Endothelial cell of umbilical vein (primary cell): ENCODE measurements around the gene HDAC4. TPM values are rescaled to one million over a fixed set of nuclear protein-coding genes. Genes with fewer than 3 reads are reported as not detected.

Experiments
- BruUV-seq: library from RNA; stranded (reverse); fragments of 400-500 nt; replicated peaks from 2 replicates; lab custom pipeline; 2021; lab: Mats Ljungman, UMichigan
- CTCF ChIA-PET: fragments of 300-600, 350-600 bp; sonication (Branson Sonifier 250); formaldehyde crosslinking; loops from one replicate; lab custom pipeline; 2021; ENCODE audit warnings: antibody characterized with exemption, inconsistent platforms; lab: Charles Lee
- POLR2A ChIA-PET: fragments of 300-600, 350-600 bp; sonication (Branson Sonifier 250); formaldehyde crosslinking; loops from one replicate; lab custom pipeline; 2021; ENCODE audit warnings: antibody characterized with exemption, inconsistent platforms; lab: Charles Lee
- DNase-seq: peaks from one replicate; pipeline ENCODE4 v3.0.0-alpha.2; 2011; ENCODE audit warnings: low read depth, low spot score
- FAIRE-seq: peaks from 2 replicates; lab custom pipeline; 2011; peaks lifted over from hg19 to GRCh38; lab: Jason Lieb, UNC
- H2AFZ ChIP-seq: 2 replicates; pipeline ENCODE4 v1.6.0; 2012; ENCODE audit warnings: low read depth, low read length, control low read depth, inconsistent platforms
- H3K27ac ChIP-seq: 2 replicates; pipeline ENCODE4 v1.5.1; 2011; ENCODE audit warnings: low read depth, mild to moderate bottlenecking, control low read depth, low read length, moderate library complexity; ENCODE audit not compliant: insufficient read depth
- H3K27me3 ChIP-seq, 2 experiments: 2 replicates each; pipeline versions ENCODE4 v1.6.0 to v1.6.1; 2011; ENCODE audit warnings: low read length in 2 of 2, mixed read lengths in 1 of 2; ENCODE audit not compliant: control insufficient read depth in 2 of 2, insufficient read depth in 2 of 2
- H3K36me3 ChIP-seq, 2 experiments: 2 replicates in 1 of 2; 3 replicates in 1 of 2; pipeline ENCODE4 v1.5.1; 2011; ENCODE audit warnings: low read length in 2 of 2, mild to moderate bottlenecking in 1 of 2, moderate library complexity in 1 of 2; ENCODE audit not compliant: control insufficient read depth in 2 of 2, insufficient read depth in 2 of 2; ENCODE audit errors: extremely low read depth in 1 of 2
- H3K4me1 ChIP-seq: 3 replicates; pipeline ENCODE4 v1.5.1; 2011; ENCODE audit warnings: mild to moderate bottlenecking, low read length; ENCODE audit not compliant: control insufficient read depth, insufficient read depth; ENCODE audit errors: extremely low read depth
- H3K4me2 ChIP-seq: 2 replicates; pipeline ENCODE4 v1.6.1; 2011; ENCODE audit warnings: low read length, control low read depth, mixed read lengths; ENCODE audit not compliant: insufficient read depth
- H3K4me3 ChIP-seq, 3 experiments: fragments of 200-600 bp in 1 of 3; sonication (generic), shearing (Covaris generic) in 1 of 3; replicated peaks in 1 of 3; 2 replicates each; pipeline ENCODE4 v1.5.1; 2011 to 2016; ENCODE audit warnings: control low read depth in 3 of 3, low read length in 3 of 3, mild to moderate bottlenecking in 2 of 3, inconsistent platforms in 1 of 3, low read depth in 1 of 3, moderate library complexity in 1 of 3; ENCODE audit not compliant: insufficient read depth in 1 of 3
- H3K79me2 ChIP-seq: 2 replicates; pipeline ENCODE4 v1.6.0; 2012; ENCODE audit warnings: low read length, inconsistent platforms; ENCODE audit not compliant: control insufficient read depth, insufficient read depth
- H3K9ac ChIP-seq: replicated peaks from 2 replicates; pipeline ENCODE3; 2011; ENCODE audit warnings: low read length, control low read depth; ENCODE audit not compliant: insufficient read depth; ENCODE audit errors: extremely low read depth
- H3K9me1 ChIP-seq: replicated peaks from 3 replicates; pipeline ENCODE4 v1.6.0; 2011; ENCODE audit warnings: mild to moderate bottlenecking, low read length; ENCODE audit not compliant: control insufficient read depth, insufficient read depth; ENCODE audit errors: extremely low read depth
- H3K9me3 ChIP-seq: replicated peaks from 2 replicates; pipeline ENCODE4 v1.5.1; 2012; ENCODE audit warnings: low read length, inconsistent platforms; ENCODE audit not compliant: control insufficient read depth, insufficient read depth
- H4K20me1 ChIP-seq: replicated peaks from 2 replicates; pipeline ENCODE3; 2011; ENCODE audit warnings: mild to moderate bottlenecking, low read length; ENCODE audit not compliant: control insufficient read depth, insufficient read depth; ENCODE audit errors: extremely low read depth
- EZH2 ChIP-seq: IDR thresholded peaks from 2 replicates; pipeline ENCODE4 v1.6.1; 2012; ENCODE audit warnings: borderline replicate concordance, low read depth, mild to moderate bottlenecking, moderate library complexity, low read length, inconsistent platforms; ENCODE audit not compliant: severe bottlenecking
- FOS ChIP-seq: IDR thresholded peaks from 2 replicates; pipeline ENCODE4 v1.6.1; 2011; ENCODE audit warnings: mild to moderate bottlenecking, low read length, moderate library complexity, borderline replicate concordance; ENCODE audit not compliant: insufficient read depth
- GATA2 ChIP-seq: IDR thresholded peaks from 2 replicates; pipeline ENCODE4 v1.7.0; 2011; ENCODE audit warnings: low read depth, mild to moderate bottlenecking, moderate library complexity, mixed read lengths, low read length; ENCODE audit not compliant: insufficient read length, insufficient read depth
- JUN ChIP-seq: IDR thresholded peaks from 2 replicates; pipeline ENCODE4 v1.6.1; 2011; ENCODE audit warnings: borderline replicate concordance, low read depth; ENCODE audit not compliant: insufficient read length, insufficient read depth
- MYC ChIP-seq: IDR thresholded peaks from one replicate; pipeline ENCODE4 v1.6.1; 2011; ENCODE audit warnings: mild to moderate bottlenecking, low read depth, low read length
- POLR2A ChIP-seq: IDR thresholded peaks from 2 replicates; pipeline ENCODE4 v1.6.1; 2012; ENCODE audit warnings: low read depth, mild to moderate bottlenecking, control low read depth, low read length
- POLR2AphosphoS5 ChIP-seq: IDR thresholded peaks from 2 replicates; pipeline ENCODE4 v1.6.1; 2012; ENCODE audit warnings: low read depth, mild to moderate bottlenecking, control low read depth, low read length, moderate library complexity; ENCODE audit not compliant: insufficient read depth
- dilution Hi-C: fragments of 300-500 bp; cut with MboI; formaldehyde crosslinking; loops from one replicate; pipeline ENCODE4 v1.15.0; 2019; ENCODE audit warnings: low sequenced_read_pairs; ENCODE audit not compliant: extremely low pct_ligation_motif_present
- intact Hi-C: fragments of 100-400 bp; cut with micrococcal nuclease; formaldehyde crosslinking; loops from one replicate; pipeline ENCODE4 v1.10.0; 2022
- polyA plus RNA-seq, 4 experiments: library from polyadenylated mRNA; depleted of rRNA in 3 of 4; stranded (reverse) in 3 of 4; unstranded in 1 of 4; fragments of >200 nt; gene quantifications; 2 replicates each; pipeline versions ENCODE4 v1.2.1 to v1.2.3, GENCODE V29; 2011 to 2012; ENCODE audit warnings: missing spikeins in 1 of 4
- total RNA-seq: library from RNA; stranded (reverse); gene quantifications from 2 replicates; pipeline ENCODE4 v1.2.3, GENCODE V29; 2021
- TF ChIP-seq, protein P1 (sequence below): IDR thresholded peaks from 2 replicates; pipeline ENCODE4 v1.6.1; 2011; ENCODE audit not compliant: insufficient read depth, insufficient read length
- TF ChIP-seq, protein P2 (sequence below), 2 donors: IDR thresholded peaks; 1 replicate in 1 of 2; 2 replicates in 1 of 2; pipeline ENCODE4 v1.5.1; 2011; ENCODE audit warnings: low read length in 2 of 2, mild to moderate bottlenecking in 2 of 2, moderate library complexity in 2 of 2, control low read depth in 1 of 2, inconsistent platforms in 1 of 2, low read depth in 1 of 2; ENCODE audit not compliant: insufficient read depth in 1 of 2; ENCODE audit errors: extremely low read depth in 1 of 2

Gene HDAC4
- total and polyA plus RNA-seq, 2 donors (not counting 3 experiments of a cell fraction or from before 2014, with no cell fraction given) = 13.4 to 33.0 TPM

DNA sequence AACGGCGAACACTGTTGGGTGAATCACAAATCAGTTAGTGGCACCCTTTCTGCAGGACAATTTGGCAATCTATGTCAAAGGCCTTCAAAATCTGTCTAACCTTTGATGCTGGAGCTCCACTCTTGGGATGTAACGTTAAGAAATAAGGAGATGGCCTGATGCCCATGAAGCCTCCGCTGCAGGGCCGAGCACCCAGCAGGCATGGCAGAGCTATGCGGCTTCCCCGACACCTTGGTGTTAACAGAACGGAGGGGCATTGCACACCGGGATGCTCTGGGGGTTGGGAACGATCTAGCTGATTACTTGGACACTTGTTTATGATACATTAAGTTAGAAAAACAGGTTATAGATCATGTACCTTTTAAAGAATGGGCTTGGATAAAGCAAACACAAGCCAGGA is 265.3 kb downstream of the HDAC4 start:
- Histone ChIP-seq H4K20me1 (no peaks in the 10 kb centered on the region), H3K9me3 (no peaks in the 10 kb centered on the region), H3K4me3 (no peak overlapping the region), H3K27me3 (no peaks in the 10 kb centered on the region), H3K9ac (no peak overlapping the region), H3K36me3 (peaks cover 0 to 10% of the 10 kb centered on the region in 2 experiments), H3K9me1 (no peaks in the 10 kb centered on the region), H3K4me2 (no peak overlapping the region), H3K79me2 (no peaks in the 10 kb centered on the region), H2AFZ (no peak overlapping the region), H3K4me1 (no peaks in the 10 kb centered on the region), H3K27ac (no peak overlapping the region)
- POLR2A ChIA-PET = interaction anchor here (0.6 kb wide), 1 partner anchor 890 kb away, joined by 4 read pairs; the partner anchor contains the start of gene NDUFA10
- DNase-seq = no peak
- dilution Hi-C loops = no loop called here
- intact Hi-C loops = no loop called here
- no TSS peak for BruUV-seq
- no peak for FAIRE-seq
- TF ChIP-seq EZH2 (no peak), MYC (no peak), GATA2 (no peak), JUN (no peak), FOS (no peak), POLR2AphosphoS5 (no peak), POLR2A (no peak)
- TF ChIP-seq, protein P1, sequence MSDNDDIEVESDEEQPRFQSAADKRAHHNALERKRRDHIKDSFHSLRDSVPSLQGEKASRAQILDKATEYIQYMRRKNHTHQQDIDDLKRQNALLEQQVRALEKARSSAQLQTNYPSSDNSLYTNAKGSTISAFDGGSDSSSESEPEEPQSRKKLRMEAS = no peak
- TF ChIP-seq, protein P2, sequence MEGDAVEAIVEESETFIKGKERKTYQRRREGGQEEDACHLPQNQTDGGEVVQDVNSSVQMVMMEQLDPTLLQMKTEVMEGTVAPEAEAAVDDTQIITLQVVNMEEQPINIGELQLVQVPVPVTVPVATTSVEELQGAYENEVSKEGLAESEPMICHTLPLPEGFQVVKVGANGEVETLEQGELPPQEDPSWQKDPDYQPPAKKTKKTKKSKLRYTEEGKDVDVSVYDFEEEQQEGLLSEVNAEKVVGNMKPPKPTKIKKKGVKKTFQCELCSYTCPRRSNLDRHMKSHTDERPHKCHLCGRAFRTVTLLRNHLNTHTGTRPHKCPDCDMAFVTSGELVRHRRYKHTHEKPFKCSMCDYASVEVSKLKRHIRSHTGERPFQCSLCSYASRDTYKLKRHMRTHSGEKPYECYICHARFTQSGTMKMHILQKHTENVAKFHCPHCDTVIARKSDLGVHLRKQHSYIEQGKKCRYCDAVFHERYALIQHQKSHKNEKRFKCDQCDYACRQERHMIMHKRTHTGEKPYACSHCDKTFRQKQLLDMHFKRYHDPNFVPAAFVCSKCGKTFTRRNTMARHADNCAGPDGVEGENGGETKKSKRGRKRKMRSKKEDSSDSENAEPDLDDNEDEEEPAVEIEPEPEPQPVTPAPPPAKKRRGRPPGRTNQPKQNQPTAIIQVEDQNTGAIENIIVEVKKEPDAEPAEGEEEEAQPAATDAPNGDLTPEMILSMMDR (IDR thresholded peaks at IDR 0.05; ENCODE audit: extremely low read depth in 1 of 2, insufficient read depth in 1 of 2, low read depth in 1 of 2, low read length in 2 of 2) = no peak
- CTCF ChIA-PET = no interaction called here
